Pulmonary artery endothelial cell (primary cell): ENCODE results near the gene MSMO1. TPM values are rescaled to one million over a fixed set of nuclear protein-coding genes. Genes with fewer than 3 reads are reported as not detected.
"Not testable (repeated sequence)": the region's sequence is repeated elsewhere in the genome, so short reads cannot be mapped to it uniquely, and the experiment has no call there.

Source experiments
- DNase-seq: peaks from one replicate; pipeline ENCODE4 v3.0.0-alpha.2; 2011; ENCODE audit warnings: low read depth, low spot score
- total RNA-seq: library from RNA; depleted of rRNA; stranded (reverse); fragments of >200 nt; gene quantifications from 2 replicates; pipeline ENCODE4 v1.2.3, GENCODE V29; 2014

The MSMO1 gene
- total RNA-seq, 1 donor from 2014 or later: 159 TPM

DNA sequence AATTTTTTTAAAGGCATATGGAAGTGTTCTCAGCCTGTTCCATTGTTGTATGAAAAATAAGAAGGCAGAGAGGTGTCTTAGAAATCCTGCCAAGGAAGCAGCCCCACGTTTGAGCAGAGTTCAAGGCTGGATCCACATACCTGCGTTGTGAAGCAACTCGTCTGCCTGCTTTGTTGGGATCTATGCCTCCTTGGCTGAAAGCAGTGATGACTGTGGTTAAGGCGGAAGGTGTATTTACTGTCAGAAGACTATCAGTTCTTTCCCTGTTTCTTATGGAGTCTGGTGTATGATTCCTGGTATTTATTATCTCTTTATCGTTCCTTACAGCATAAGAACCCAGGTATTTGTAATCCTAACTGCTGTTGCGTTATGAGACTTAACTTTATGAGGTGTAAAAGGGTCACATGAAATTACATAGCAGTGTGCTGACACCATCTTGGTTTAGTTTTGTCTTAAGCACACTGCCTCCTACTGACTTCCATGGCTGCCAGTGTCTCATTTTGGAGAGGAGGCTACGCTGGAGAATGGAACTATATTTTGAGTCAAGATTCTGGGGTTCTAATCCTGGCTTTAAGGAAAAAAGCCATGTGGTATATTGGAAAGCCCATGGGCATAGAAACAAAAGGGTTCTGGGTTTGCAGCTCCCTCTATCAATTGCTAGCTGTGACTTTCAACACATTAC lies 3.1 kb upstream of the MSMO1 start:
- no peak for DNase-seq

- no peak for DNase-seq
Observed at GRCh38 chr4:165324918-165325304, 2.6 kb upstream of the MSMO1 start.

GRCh38 chr4:165325732-165326512 lies 1.5 kb upstream of the MSMO1 start:
- peak; percentile 44 for DNase-seq

DNA sequence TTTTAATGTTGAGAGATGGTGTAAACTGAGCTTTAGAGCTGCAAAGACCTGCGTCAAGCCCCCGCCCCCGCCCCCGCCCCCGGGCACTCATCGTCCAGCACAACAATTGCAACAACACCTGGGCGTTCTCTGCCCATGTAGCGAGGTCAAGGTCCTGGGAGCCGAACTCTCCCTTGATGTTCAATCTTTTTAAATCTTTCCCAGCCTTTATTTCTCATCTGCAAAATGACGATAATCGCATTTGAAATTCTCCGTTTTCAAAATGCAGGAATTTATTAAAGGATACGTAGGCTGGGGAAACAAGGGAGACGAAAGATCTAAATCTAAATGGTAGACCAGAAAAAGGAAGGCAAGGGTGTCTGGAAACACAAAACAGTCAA lies 648 bp upstream of the MSMO1 start:
- no peak for DNase-seq

- no peak for DNase-seq
Observed at GRCh38 chr4:165328101-165328425, 594 bp downstream of the MSMO1 start.

GRCh38 chr4:165328708-165329107 lies 1.2 kb downstream of the MSMO1 start:
- no peak for DNase-seq

DNA sequence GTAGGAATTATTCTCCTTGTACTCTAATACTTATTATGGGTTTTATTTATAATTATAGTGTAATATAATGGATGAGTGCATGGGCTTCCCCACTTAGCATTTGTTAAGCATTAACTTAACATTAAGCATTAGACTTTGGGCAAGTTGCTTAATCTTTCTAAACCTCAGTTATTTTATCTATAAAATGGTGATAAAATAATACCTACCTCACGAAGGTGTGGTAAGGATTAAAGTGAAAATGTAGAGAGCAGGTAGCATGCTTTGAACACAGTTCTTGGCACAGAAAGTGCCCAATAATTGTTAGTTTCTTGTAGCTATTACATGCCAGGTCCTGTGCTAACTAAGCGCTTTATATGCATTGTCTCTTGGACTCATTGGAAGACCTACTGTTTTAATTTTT lies 2.6 kb downstream of the MSMO1 start:
- DNase-seq: no peak

DNA sequence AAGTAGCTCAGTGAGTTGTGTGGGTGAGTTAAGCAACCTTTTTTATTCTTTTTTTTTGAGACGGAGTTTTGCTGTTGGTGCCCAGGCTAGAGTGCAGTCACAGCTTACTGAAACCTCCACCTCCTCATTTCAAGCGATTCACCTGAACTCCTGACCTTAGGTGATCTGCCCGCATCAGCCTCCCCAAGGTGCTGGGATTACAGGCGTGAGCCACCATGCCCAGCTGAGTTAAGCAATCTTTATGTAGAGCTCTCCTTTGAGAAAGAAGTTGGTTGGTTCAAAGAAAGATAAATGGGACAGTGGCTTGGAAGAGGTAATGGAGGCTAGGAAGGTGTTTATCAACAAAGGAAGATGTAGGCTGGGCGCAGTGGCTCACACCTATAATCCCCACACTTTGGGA lies 3.2 kb downstream of the MSMO1 start:
- DNase-seq: no peak

- DNase-seq: no peak
Observed at GRCh38 chr4:165331359-165331758, 3.9 kb downstream of the MSMO1 start.

DNA sequence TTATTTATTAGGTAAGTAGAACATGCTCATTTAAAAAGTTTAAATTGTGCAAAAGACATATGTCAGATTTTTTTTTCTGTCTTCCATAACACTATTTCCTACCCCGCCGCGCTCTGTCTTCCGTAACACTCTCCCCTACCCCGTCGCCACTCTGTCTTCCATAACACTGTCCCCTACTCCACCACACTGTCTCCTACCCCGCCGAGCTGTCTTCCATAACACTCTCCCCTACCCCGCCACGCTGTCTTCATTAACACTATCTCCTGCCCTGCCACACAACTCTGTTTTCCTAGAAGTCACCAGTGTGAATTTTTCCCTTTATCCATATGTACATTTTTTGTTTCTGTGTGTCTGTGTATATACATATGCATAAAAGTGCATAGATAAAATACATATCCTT lies 4.4 kb downstream of the MSMO1 start:
- DNase-seq: no peak

- DNase-seq: no peak
Observed at GRCh38 chr4:165332502-165332901, 5.0 kb downstream of the MSMO1 start.

GRCh38 chr4:165335163-165335703 lies 7.8 kb downstream of the MSMO1 start:
- DNase-seq: no peak

- no peak for DNase-seq
Observed at GRCh38 chr4:165336743-165337142, 9.3 kb downstream of the MSMO1 start.

GRCh38 chr4:165342340-165342739 lies 14.9 kb downstream of the MSMO1 start:
- not testable (repeated sequence) for DNase-seq

DNA sequence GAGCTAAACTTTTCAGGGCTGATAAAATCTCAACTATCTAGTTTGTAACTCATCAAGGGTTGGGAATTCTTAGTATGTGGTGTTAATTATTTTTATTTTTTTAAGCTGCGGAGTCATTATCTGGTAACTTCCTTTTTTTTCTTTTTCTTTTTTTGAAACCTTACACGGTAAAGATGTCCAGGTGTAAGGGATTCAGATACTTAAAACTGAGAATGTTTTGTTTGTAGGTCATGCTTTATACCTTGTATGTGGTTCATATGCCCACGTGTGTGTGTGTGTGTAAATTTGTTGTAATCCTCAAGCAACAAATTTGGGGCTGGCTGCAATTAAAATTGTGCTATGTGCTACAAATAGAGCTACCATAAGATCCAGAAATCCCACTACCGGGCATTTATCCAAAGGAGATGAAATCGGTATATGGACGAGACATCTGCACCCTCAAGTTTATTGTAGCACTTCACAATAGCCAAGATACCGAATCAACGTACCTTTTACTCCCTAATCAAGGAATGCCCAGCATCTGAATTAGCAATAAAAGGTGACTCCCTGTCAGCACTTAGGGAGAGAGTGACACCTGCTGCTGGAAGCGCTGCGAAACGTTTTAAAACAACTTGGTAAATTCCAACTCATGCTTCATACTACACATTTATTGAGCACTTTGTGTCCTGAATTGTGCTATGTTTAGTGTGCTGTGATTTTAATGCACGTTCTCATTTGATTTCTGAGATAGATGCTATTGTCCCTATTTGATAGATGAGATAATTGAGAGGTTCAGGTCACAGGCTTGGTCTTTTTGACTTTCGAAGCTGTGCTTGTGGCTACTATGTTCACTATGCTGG lies 16.1 kb downstream of the MSMO1 start:
- DNase-seq: no peak

- no peak for DNase-seq
Observed at GRCh38 chr4:165345666-165346417, 18.4 kb downstream of the MSMO1 start.

GRCh38 chr4:165347647-165348569 lies 20.4 kb downstream of the MSMO1 start:
- no peak for DNase-seq

GRCh38 chr4:165351359-165352130 lies 24.1 kb downstream of the MSMO1 start:
- no peak for DNase-seq

GRCh38 chr4:165355900-165356300 lies 28.4 kb downstream of the MSMO1 start:
- DNase-seq: no peak
